Endothelial cell of umbilical vein (primary cell): Measurements from ENCODE around the gene ADGRB2. TPM values are rescaled to one million over a fixed set of nuclear protein-coding genes. Genes with fewer than 3 reads are reported as not detected.

Experiments
- BruUV-seq: library from RNA; stranded (reverse); fragments of 400-500 nt; replicated peaks from 2 replicates; lab custom pipeline; 2021; lab: Mats Ljungman, UMichigan
- CTCF ChIA-PET: fragments of 300-600, 350-600 bp; sonication (Branson Sonifier 250); formaldehyde crosslinking; loops from one replicate; lab custom pipeline; 2021; ENCODE audit warnings: antibody characterized with exemption, inconsistent platforms; lab: Charles Lee
- POLR2A ChIA-PET: fragments of 300-600, 350-600 bp; sonication (Branson Sonifier 250); formaldehyde crosslinking; loops from one replicate; lab custom pipeline; 2021; ENCODE audit warnings: antibody characterized with exemption, inconsistent platforms; lab: Charles Lee
- DNase-seq: peaks from one replicate; pipeline ENCODE4 v3.0.0-alpha.2; 2011; ENCODE audit warnings: low read depth, low spot score
- FAIRE-seq: peaks from 2 replicates; lab custom pipeline; 2011; peaks lifted over from hg19 to GRCh38; lab: Jason Lieb, UNC
- H2AFZ ChIP-seq: 2 replicates; pipeline ENCODE4 v1.6.0; 2012; ENCODE audit warnings: low read depth, low read length, control low read depth, inconsistent platforms
- H3K27ac ChIP-seq: 2 replicates; pipeline ENCODE4 v1.5.1; 2011; ENCODE audit warnings: low read depth, mild to moderate bottlenecking, control low read depth, low read length, moderate library complexity; ENCODE audit not compliant: insufficient read depth
- H3K27me3 ChIP-seq, 2 experiments: 2 replicates each; pipeline versions ENCODE4 v1.6.0 to v1.6.1; 2011; ENCODE audit warnings: low read length in 2 of 2, mixed read lengths in 1 of 2; ENCODE audit not compliant: control insufficient read depth in 2 of 2, insufficient read depth in 2 of 2
- H3K36me3 ChIP-seq, 2 experiments: 2 replicates in 1 of 2; 3 replicates in 1 of 2; pipeline ENCODE4 v1.5.1; 2011; ENCODE audit warnings: low read length in 2 of 2, mild to moderate bottlenecking in 1 of 2, moderate library complexity in 1 of 2; ENCODE audit not compliant: control insufficient read depth in 2 of 2, insufficient read depth in 2 of 2; ENCODE audit errors: extremely low read depth in 1 of 2
- H3K4me1 ChIP-seq: 3 replicates; pipeline ENCODE4 v1.5.1; 2011; ENCODE audit warnings: mild to moderate bottlenecking, low read length; ENCODE audit not compliant: control insufficient read depth, insufficient read depth; ENCODE audit errors: extremely low read depth
- H3K4me2 ChIP-seq: 2 replicates; pipeline ENCODE4 v1.6.1; 2011; ENCODE audit warnings: low read length, control low read depth, mixed read lengths; ENCODE audit not compliant: insufficient read depth
- H3K4me3 ChIP-seq, 3 experiments: fragments of 200-600 bp in 1 of 3; sonication (generic), shearing (Covaris generic) in 1 of 3; replicated peaks in 1 of 3; 2 replicates each; pipeline ENCODE4 v1.5.1; 2011 to 2016; ENCODE audit warnings: control low read depth in 3 of 3, low read length in 3 of 3, mild to moderate bottlenecking in 2 of 3, inconsistent platforms in 1 of 3, low read depth in 1 of 3, moderate library complexity in 1 of 3; ENCODE audit not compliant: insufficient read depth in 1 of 3
- H3K79me2 ChIP-seq: 2 replicates; pipeline ENCODE4 v1.6.0; 2012; ENCODE audit warnings: low read length, inconsistent platforms; ENCODE audit not compliant: control insufficient read depth, insufficient read depth
- H3K9ac ChIP-seq: replicated peaks from 2 replicates; pipeline ENCODE3; 2011; ENCODE audit warnings: low read length, control low read depth; ENCODE audit not compliant: insufficient read depth; ENCODE audit errors: extremely low read depth
- H3K9me1 ChIP-seq: replicated peaks from 3 replicates; pipeline ENCODE4 v1.6.0; 2011; ENCODE audit warnings: mild to moderate bottlenecking, low read length; ENCODE audit not compliant: control insufficient read depth, insufficient read depth; ENCODE audit errors: extremely low read depth
- H3K9me3 ChIP-seq: replicated peaks from 2 replicates; pipeline ENCODE4 v1.5.1; 2012; ENCODE audit warnings: low read length, inconsistent platforms; ENCODE audit not compliant: control insufficient read depth, insufficient read depth
- H4K20me1 ChIP-seq: replicated peaks from 2 replicates; pipeline ENCODE3; 2011; ENCODE audit warnings: mild to moderate bottlenecking, low read length; ENCODE audit not compliant: control insufficient read depth, insufficient read depth; ENCODE audit errors: extremely low read depth
- CTCF ChIP-seq, 2 donors: IDR thresholded peaks; 1 replicate in 1 of 2; 2 replicates in 1 of 2; pipeline ENCODE4 v1.5.1; 2011; ENCODE audit warnings: low read length in 2 of 2, mild to moderate bottlenecking in 2 of 2, moderate library complexity in 2 of 2, control low read depth in 1 of 2, inconsistent platforms in 1 of 2, low read depth in 1 of 2; ENCODE audit not compliant: insufficient read depth in 1 of 2; ENCODE audit errors: extremely low read depth in 1 of 2
- EZH2 ChIP-seq: IDR thresholded peaks from 2 replicates; pipeline ENCODE4 v1.6.1; 2012; ENCODE audit warnings: borderline replicate concordance, low read depth, mild to moderate bottlenecking, moderate library complexity, low read length, inconsistent platforms; ENCODE audit not compliant: severe bottlenecking
- FOS ChIP-seq: IDR thresholded peaks from 2 replicates; pipeline ENCODE4 v1.6.1; 2011; ENCODE audit warnings: mild to moderate bottlenecking, low read length, moderate library complexity, borderline replicate concordance; ENCODE audit not compliant: insufficient read depth
- GATA2 ChIP-seq: IDR thresholded peaks from 2 replicates; pipeline ENCODE4 v1.7.0; 2011; ENCODE audit warnings: low read depth, mild to moderate bottlenecking, moderate library complexity, mixed read lengths, low read length; ENCODE audit not compliant: insufficient read length, insufficient read depth
- JUN ChIP-seq: IDR thresholded peaks from 2 replicates; pipeline ENCODE4 v1.6.1; 2011; ENCODE audit warnings: borderline replicate concordance, low read depth; ENCODE audit not compliant: insufficient read length, insufficient read depth
- MAX ChIP-seq: IDR thresholded peaks from 2 replicates; pipeline ENCODE4 v1.6.1; 2011; ENCODE audit not compliant: insufficient read depth, insufficient read length
- MYC ChIP-seq: IDR thresholded peaks from one replicate; pipeline ENCODE4 v1.6.1; 2011; ENCODE audit warnings: mild to moderate bottlenecking, low read depth, low read length
- POLR2A ChIP-seq: IDR thresholded peaks from 2 replicates; pipeline ENCODE4 v1.6.1; 2012; ENCODE audit warnings: low read depth, mild to moderate bottlenecking, control low read depth, low read length
- POLR2AphosphoS5 ChIP-seq: IDR thresholded peaks from 2 replicates; pipeline ENCODE4 v1.6.1; 2012; ENCODE audit warnings: low read depth, mild to moderate bottlenecking, control low read depth, low read length, moderate library complexity; ENCODE audit not compliant: insufficient read depth
- dilution Hi-C: fragments of 300-500 bp; cut with MboI; formaldehyde crosslinking; loops from one replicate; pipeline ENCODE4 v1.15.0; 2019; ENCODE audit warnings: low sequenced_read_pairs; ENCODE audit not compliant: extremely low pct_ligation_motif_present
- intact Hi-C: fragments of 100-400 bp; cut with micrococcal nuclease; formaldehyde crosslinking; loops from one replicate; pipeline ENCODE4 v1.10.0; 2022
- polyA plus RNA-seq, 4 experiments: library from polyadenylated mRNA; depleted of rRNA in 3 of 4; stranded (reverse) in 3 of 4; unstranded in 1 of 4; fragments of >200 nt; gene quantifications; 2 replicates each; pipeline versions ENCODE4 v1.2.1 to v1.2.3, GENCODE V29; 2011 to 2012; ENCODE audit warnings: missing spikeins in 1 of 4
- total RNA-seq: library from RNA; stranded (reverse); gene quantifications from 2 replicates; pipeline ENCODE4 v1.2.3, GENCODE V29; 2021

ADGRB2 gene
- total and polyA plus RNA-seq, 2 donors (not counting 3 experiments of a cell fraction or from before 2014, with no cell fraction given), result 1.3 to 1.5 TPM

GRCh38 chr1:31811605-31812004, 47.5 kb upstream of the ADGRB2 start:
- no peak overlapping the region for H3K27ac ChIP-seq
- no peak overlapping the region for H2AFZ ChIP-seq
- no peaks in the 10 kb centered on the region for H3K79me2 ChIP-seq
- no peaks in the 10 kb centered on the region for H3K36me3 ChIP-seq
- no peaks in the 10 kb centered on the region for H3K9me1 ChIP-seq
- CTCF ChIA-PET, result interaction anchor here (2.4 kb wide), 1 partner anchor 153 kb away, joined by 11 read pairs; no protein-coding TSS in a partner anchor
- dilution Hi-C loops (no loop called here), intact Hi-C loops (no loop called here)
- FAIRE-seq (no peak), DNase-seq (no peak)
- TF ChIP-seq GATA2, result no peak
- no peak for TF ChIP-seq MAX
- no peak for TF ChIP-seq FOS
- TF ChIP-seq MYC, result no peak
- no peak for TF ChIP-seq CTCF (IDR thresholded peaks at IDR 0.05; ENCODE audit: extremely low read depth in 1 of 2, insufficient read depth in 1 of 2, low read depth in 1 of 2, low read length in 2 of 2)
- TF ChIP-seq JUN, result no peak
- no peak for TF ChIP-seq POLR2AphosphoS5
- TF ChIP-seq POLR2A, result no peak
- no peak for TF ChIP-seq EZH2
- H3K9me3 ChIP-seq, result no peaks in the 10 kb centered on the region
- H3K9ac ChIP-seq, result no peak overlapping the region
- POLR2A ChIA-PET, result interaction anchor here (0.5 kb wide), 1 partner anchor 259 kb away, joined by 4 read pairs; no protein-coding TSS in a partner anchor
- H4K20me1 ChIP-seq, result no peaks in the 10 kb centered on the region
- H3K4me3 ChIP-seq, result no peak overlapping the region
- H3K27me3 ChIP-seq, result no peaks in the 10 kb centered on the region
- H3K4me1 ChIP-seq, result peaks cover 3% of the 10 kb centered on the region
- BruUV-seq, result no TSS peak
- H3K4me2 ChIP-seq, result no peak overlapping the region
